H1 (cell line): ENCODE results near the gene C5orf52. TPM values are rescaled to one million over a fixed set of nuclear protein-coding genes. Genes with fewer than 3 reads are reported as not detected.

Experiments
- BRCA1 ChIP-seq: IDR thresholded peaks from 2 replicates; pipeline ENCODE4 v1.6.1; 2012; ENCODE audit warnings: low read depth, low read length, improper control_type of control experiment
- CBX8 ChIP-seq: fragments of 300-800, 300-1000 bp; sonication (generic); IDR thresholded peaks from 2 replicates; pipeline ENCODE4 v1.7.1; 2016; ENCODE audit warnings: low read depth, low read length, borderline replicate concordance
- GABPA ChIP-seq: IDR thresholded peaks from 2 replicates; pipeline ENCODE4 v1.6.1; 2011; ENCODE audit warnings: mild to moderate bottlenecking, low read length, moderate library complexity, borderline replicate concordance; ENCODE audit not compliant: insufficient read depth
- polyA plus RNA-seq, 7 experiments: library from polyadenylated mRNA; depleted of rRNA in 3 of 7; stranded (reverse) in 5 of 7; unstranded in 2 of 7; fragments of >200 nt in 5 of 7; fragments of 200-250 nt in 2 of 7; gene quantifications; 1 replicate in 5 of 7; 2 replicates in 1 of 7; 4 replicates in 1 of 7; pipeline versions ENCODE4 v1.2.1 to v1.2.3, GENCODE V29; 2011 to 2013; ENCODE audit warnings: missing spikeins in 2 of 7, mixed read lengths in 2 of 7
- total RNA-seq: library from RNA; stranded (reverse); fragmentation: NEBNext Ultra II Directional; extraction: Animal tissue kit (Norgen Biotek cat#: 25700); gene quantifications from 2 replicates; pipeline ENCODE4 v1.2.1, GENCODE V29; 2021

The C5orf52 gene
- total and polyA plus RNA-seq, 2 of the 8 experiments (the other 6 are each of a cell fraction or from before 2014, with no cell fraction given), result not detected

- no peak for TF ChIP-seq GABPA
- no peak for TF ChIP-seq CBX8
- no peak for TF ChIP-seq BRCA1
- TF ChIP-seq, all 59 proteins: peak for 0
These were observed 32.4 kb downstream of the C5orf52 start (continued) for GRCh38 chr5:157703736-157704135.
